ENCODE measurements around the gene RAB8A.

DNA sequence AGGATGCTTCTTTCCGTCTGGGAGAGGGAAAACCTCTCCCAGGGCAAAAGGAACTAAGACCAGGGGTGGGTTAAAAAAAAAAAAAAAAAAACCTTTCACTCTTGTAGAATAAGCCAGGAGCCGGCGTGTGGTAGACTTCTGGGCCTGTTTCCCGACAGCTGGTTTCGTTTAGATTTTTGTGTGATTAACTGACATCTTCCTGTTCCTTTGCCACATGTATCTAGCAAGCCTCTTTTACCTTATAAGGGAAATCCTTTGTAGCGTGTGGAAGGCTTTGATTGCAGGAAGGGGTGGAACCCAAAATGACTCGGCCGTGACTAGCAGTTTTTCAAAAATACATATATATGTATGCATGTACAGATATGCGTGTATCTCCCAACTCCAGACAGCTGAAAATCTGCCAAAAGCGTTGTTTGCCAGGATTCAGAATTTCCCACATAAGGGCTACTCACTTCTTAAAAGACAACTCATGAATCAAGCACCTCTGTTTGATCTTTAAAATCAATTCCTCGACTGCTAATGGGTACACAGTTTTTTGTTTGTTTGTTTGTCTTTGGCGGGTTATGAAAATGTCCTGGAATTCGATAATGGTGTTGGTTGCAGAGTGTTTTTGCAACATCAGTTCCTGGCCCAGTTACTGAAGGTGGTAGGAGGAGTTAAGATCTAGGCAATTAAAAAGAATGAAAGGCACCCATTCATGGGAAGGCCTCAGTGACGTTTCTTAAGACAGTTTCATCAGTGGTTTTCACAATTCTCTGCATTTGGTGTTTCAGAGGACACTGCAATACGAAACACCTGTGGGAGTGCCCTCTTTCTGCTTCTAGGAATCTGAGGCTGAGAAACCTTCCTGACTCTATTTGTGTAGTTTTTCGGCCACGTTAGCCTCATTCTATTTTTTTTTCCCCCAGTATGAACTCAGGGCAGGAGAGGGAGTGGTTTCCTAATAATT, 32.7 kb upstream of the RAB8A start:
- TF ChIP-seq CTCF (IDR thresholded peaks at IDR 0.05; ENCODE audit: low read length) (no peak), EZH2 (IDR thresholded peaks at IDR 0.05; ENCODE audit: borderline replicate concordance, low read length) (no peak)
